Stimulated activated CD8-positive, alpha-beta memory T cell treated with anti-CD3 and anti-CD28 coated beads, Interleukin-4, amount 100 ng/mL, for 24 hours (primary cell): Measurements from ENCODE around the gene ARFGAP3.
"Not testable (repeated sequence)": the region's sequence is repeated elsewhere in the genome, so short reads cannot be mapped to it uniquely, and the experiment has no call there.

Source experiments
- DNase-seq: peaks from one replicate; pipeline ENCODE4 v3.0.0-alpha.2; 2020; ENCODE audit warnings: low read depth

Gene ARFGAP3

DNA sequence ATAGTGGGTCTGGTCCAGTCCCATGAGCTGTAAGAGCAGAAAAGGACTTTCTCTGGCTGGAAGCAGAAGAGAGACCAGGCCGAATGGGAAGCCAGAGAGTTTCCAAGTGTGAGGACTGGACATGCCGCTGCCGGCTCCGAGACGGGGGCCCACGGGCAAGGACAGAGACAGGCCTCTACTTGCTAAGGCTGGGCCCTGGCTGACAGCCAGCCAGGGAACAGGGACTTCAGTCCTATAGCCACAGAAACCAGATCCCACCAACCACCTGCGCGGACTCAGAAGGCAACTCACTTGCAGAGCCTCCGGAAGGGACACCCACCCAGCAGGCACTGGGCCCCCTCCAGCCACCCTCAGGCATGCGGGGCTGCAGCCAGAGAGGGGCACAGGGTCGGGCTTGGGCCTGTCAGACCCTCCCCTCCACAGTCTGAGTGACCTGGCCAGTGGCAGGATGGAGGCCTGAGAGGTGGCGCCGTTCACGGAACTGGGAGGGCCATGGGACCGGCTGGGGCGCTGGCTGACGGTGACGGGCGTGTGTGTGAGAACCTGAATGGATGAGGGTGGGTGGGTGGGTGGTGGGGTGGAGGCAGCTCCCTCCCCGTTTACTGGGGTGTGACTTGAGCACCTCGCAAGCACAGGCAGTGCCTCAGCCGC, 88.6 kb downstream of the ARFGAP3 start:
- no peak for DNase-seq

- no peak for DNase-seq
These were observed 90.2 kb downstream of the ARFGAP3 start for GRCh38 chr22:42766860-42767259.

DNA sequence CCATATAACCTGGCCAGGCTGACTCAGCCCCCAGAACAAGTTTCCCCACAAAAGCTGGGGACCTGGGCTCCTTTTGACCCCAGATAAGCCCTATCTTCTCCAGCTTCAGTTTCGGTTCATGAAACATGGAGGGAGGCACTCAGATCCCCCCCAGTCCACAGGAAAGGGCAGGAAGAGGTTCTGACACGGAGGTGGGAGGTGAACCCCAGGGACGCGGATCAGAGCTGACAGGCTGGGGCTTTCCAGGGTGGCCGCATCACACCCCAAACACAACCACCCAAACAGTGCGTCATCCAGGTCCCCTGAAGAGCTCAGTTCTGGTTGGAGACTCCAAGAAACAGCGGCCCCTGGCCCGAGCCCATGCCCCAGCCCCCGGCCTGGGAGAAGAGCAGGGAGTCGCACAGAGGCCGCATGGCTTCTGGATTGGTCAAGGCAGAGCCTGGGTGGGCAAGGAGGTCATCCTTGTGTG, 92.1 kb downstream of the ARFGAP3 start:
- no peak for DNase-seq

GRCh38 chr22:42763965-42764480, 93.0 kb downstream of the ARFGAP3 start:
- DNase-seq = no peak

GRCh38 chr22:42760806-42761565, 96.1 kb downstream of the ARFGAP3 start:
- DNase-seq = no peak

GRCh38 chr22:42758931-42759629, 98.0 kb downstream of the ARFGAP3 start:
- DNase-seq = no peak

- not testable (repeated sequence) for DNase-seq
These were observed 101.5 kb downstream of the ARFGAP3 start for GRCh38 chr22:42755553-42755952.

DNA sequence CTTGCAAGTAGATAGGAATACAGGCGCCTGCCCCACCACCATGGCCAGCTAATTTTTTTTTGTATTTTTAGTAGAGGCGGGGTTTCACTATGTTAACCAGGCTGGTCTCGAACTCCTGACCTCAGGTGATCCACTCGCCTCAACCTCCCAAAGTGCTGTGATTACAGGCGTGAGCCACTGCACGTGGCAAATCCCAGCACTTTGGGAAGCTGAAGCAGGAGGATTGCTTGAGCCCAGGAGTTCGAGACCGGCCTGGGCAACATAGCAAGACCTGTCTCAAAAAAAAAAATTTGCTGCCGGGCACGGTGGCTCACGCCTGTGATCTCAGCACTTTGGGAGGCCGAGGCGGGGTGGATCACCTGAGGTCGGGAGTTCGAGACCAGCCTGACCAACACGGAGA, 102.0 kb downstream of the ARFGAP3 start:
- DNase-seq = not testable (repeated sequence)

GRCh38 chr22:42754658-42755057, 102.4 kb downstream of the ARFGAP3 start:
- no peak for DNase-seq

DNA sequence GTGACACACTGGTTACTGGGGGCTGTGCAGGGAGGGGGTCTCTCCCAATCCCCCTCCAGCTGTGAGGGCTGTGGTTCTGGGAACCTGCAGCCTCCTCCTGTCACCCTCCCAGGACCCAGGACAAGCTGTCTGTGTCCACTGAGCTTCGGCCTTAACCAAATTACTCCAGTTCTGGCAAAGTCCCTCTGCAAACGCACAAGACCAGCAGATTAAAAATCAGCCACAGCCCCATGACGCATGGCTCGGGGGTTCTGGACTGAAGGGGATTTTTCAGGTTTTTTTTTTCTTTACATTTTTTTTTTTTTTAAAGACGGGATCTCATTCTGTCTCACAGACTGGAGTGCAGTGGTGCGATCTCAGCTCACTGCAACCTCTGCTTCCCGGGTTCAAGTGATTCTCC, 104.2 kb downstream of the ARFGAP3 start:
- no peak for DNase-seq

DNA sequence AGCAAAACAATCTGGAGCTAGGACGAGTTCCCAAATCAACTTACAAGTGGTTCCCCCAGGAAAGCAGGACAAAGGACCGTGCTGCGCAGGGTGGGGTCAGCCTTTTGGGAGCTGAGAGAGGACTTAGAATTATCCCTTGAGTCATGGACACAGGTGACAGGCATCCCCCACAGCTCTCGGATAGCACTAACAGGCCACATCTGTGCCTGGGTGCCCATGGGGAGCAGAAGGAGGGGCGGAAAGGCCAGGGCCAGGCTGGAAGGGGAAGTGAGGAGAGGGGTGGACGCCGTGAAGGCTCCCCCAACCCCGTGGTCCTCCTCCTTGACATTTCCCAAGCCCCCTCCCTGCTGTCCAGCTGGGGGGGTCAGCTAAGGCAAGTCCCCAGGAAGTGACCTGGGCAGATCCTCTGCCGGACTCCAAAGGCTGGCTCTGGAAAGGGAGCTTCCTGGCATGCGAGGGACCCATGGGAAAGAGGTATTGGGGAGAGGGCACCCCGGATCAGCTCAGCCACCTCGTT, 104.8 kb downstream of the ARFGAP3 start:
- no peak for DNase-seq

DNA sequence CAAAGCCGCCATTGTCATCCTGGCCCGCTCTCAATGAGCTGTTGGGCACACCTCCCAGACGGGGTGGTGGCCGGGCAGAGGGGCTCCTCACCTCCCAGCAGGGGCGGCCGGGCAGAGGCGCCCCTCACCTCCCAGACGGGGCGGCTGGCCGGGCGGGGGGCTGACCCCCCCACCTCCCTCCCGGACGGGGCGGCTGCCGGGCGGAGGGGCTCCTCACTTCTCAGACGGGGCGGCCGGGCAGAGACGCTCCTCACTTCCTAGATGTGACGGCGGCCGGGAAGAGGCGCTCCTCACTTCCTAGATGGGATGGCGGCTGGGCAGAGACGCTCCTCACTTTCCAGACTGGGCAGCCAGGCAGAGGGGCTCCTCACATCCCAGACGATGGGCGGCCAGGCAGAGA, 106.7 kb downstream of the ARFGAP3 start:
- not testable (repeated sequence) for DNase-seq

DNA sequence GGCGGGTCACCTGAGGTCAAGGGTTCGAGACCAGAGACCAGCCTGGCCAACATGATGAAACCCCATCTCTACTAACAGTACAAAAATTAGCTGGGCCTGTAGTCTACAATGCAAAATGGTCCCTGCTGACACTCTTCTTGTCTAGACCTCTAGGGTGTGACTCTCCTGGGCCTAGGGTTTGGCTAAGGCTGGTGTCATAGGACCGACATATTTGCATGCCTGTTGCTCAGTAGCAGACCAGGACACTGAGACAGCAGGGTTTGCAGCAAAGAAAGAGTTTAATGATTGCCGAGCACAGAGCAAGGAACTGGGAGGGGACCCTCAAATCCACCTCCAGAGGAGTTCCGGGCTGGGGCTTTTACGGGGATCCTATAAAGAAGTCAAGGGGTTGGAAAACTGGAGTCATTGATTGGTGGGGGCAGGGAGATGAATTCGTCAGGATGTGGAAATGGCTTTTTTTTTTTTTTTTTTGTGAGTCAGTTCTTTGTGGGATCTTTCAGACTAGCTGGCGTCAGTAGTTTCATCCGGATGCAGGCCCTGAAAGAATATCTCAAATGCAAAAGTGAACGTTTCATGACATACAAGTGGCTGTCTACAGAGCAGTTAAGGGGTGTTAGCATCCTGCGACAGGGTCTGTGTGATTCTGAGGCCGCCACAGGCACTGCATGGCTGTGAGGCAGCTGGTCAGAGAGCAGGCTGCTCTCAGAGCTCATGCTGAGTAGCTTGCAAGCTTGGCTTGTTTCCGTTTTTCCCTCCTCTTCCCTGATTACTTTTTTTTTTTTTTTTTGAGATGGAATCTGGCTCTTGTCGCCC, 109.2 kb downstream of the ARFGAP3 start:
- DNase-seq = no peak
